VCaP (cell line): ENCODE results near the gene HERC6.
"Not testable (repeated sequence)": the region's sequence is repeated elsewhere in the genome, so short reads cannot be mapped to it uniquely, and the experiment has no call there.

Experiments
- H3K27ac ChIP-seq: fragments of 450-650 bp; 2 replicates; pipeline ENCODE4 v1.5.1; 2017
- CTCF ChIP-seq: fragments of 450-650 bp; conservative IDR thresholded peaks from 2 replicates; pipeline ENCODE4 v1.5.1; 2017; ENCODE audit warnings: mild to moderate bottlenecking, moderate library complexity

Gene HERC6

GRCh38 chr4:88418411-88418810 is 39.8 kb downstream of the HERC6 start:
- TF ChIP-seq CTCF: no peak
- H3K27ac ChIP-seq: no peak overlapping the region

GRCh38 chr4:88419874-88420273 is 41.2 kb downstream of the HERC6 start:
- H3K27ac ChIP-seq: no peak overlapping the region
- no peak for TF ChIP-seq CTCF

- TF ChIP-seq CTCF: no peak
- H3K27ac ChIP-seq: no peak overlapping the region
Observed at GRCh38 chr4:88420844-88421243, 42.2 kb downstream of the HERC6 start.

- no peak overlapping the region for H3K27ac ChIP-seq
- TF ChIP-seq CTCF: no peak
Observed at GRCh38 chr4:88422403-88422802, 43.8 kb downstream of the HERC6 start.

- TF ChIP-seq CTCF: no peak
- H3K27ac ChIP-seq: no peak overlapping the region
Observed at GRCh38 chr4:88429401-88429800, 50.7 kb downstream of the HERC6 start.

GRCh38 chr4:88435987-88436693 is 57.5 kb downstream of the HERC6 start:
- TF ChIP-seq CTCF: no peak
- no peak overlapping the region for H3K27ac ChIP-seq

GRCh38 chr4:88437873-88438272 is 59.2 kb downstream of the HERC6 start:
- not testable (repeated sequence) for H3K27ac ChIP-seq

GRCh38 chr4:88439161-88439760 is 60.6 kb downstream of the HERC6 start:
- no peak for TF ChIP-seq CTCF
- H3K27ac ChIP-seq: no peak overlapping the region
